NCI-H128 (cell line): ENCODE measurements around the gene VEGFA.

Experiments
- DNase-seq: peaks from one replicate; lab custom pipeline; 2025; ENCODE audit not compliant: unreplicated experiment; lab: John Stamatoyannopoulos, UW

VEGFA gene

DNA sequence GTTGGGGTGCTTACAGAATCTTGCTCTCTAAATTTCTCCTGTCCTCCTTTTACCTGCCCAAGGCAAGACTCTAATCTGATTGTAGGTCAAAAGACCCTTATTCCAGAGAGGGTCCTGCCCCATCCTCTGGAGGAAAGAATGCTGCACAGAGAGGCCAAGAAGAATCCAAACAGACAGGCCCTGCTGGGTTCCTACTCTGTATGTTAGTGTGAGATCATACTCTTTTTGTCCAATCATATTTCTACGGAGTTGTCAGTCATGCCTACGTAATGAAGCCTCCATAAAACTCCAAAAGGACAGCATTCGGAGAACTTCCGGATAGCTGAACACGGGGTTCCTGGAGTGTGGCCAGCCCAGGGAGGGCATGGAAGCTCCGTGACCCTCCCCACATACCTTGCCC lies 50.5 kb downstream of the VEGFA start:
- no peak for DNase-seq

DNA sequence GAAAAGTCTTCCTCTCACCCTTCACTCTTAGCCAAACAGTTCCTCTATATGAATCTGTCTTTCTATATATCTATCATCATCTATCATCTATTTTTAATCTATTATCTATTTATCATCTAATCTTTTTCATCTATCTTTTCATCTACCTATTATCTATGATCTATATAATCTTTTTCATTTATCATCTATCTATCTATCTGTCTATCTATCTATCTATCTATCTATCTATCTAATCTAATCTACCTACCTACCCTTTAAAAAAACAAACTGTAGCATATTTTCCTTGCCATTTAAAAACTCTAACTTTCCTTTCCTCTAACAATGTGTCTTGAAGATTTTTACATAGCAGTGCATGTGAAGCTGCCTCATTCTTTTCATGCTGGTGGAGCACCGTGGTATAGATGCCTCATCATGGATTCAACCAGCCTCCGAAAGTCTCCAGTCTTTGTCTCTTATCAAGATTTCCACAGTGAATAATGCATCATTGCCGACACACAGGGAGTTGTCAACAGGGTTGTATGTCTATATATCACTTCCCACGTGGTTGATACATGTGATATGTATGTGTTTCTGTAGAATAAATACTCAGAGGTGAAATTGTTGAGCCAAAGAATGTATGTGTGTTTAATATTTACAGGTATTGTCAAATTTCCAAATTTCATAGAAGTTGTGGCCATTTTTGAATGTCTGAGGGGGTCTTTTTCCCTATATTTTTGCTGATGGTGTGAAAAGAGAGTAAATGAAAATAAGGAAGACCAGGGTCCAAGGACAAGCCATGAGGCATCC lies 51.3 kb downstream of the VEGFA start:
- no peak for DNase-seq

DNA sequence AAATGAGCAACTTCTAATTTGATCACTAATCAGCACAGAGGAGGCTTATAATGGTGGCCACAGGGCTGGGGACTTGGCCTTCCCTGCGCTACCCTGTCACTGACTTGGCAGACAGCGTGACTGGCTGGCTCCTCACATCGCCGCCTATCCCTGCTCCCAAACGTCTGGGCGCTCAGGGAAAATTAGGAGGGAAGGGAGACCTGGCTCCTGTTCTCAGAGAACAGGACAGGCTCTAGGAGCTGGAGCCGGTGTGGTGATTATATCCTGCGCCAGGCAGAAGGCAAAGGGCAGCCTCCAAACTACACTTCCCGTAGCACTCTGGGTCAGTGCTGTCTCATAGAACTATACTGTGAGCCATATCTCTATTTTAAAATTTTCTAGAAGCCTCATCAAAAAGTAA lies 53.4 kb downstream of the VEGFA start:
- DNase-seq = no peak

DNA sequence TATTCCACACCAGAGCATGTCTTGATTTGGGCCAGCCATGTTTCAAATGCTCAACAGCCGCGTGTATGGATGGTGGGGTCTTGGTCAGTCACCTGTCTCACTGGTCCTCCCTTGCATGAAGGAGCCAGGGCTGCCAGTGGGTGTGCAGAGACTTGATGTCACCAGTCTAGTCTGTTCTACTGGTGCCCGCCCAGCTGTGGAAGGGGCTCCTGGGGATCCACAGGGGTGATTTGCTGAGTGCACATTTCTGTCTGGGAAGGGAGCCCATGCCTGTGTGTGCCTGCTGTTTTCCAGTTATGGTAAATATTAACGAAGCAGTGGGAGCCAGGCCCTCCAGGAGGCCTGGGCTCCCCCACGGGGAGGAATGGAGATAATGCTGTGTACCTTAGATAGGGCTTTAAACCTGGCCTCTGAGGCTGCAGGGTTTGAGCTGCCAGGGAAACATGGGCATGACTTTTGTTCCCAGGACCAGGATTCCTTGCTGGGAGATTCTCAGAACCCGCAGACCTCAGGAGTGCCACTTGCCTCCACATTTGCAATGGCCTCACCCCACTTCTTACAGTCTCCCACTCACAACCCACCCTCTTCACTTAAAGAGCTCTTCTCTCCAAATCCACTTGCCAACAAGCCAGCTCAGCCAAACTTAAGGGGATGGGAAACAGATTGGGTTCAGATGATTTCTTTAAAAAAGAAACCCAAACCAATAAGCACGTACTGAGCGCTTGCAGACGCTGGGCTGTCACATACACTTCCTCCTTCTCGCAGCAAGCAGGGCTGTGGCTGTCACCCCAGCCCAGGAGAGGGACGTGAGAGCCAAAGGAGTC lies 54.1 kb downstream of the VEGFA start:
- DNase-seq = no peak

DNA sequence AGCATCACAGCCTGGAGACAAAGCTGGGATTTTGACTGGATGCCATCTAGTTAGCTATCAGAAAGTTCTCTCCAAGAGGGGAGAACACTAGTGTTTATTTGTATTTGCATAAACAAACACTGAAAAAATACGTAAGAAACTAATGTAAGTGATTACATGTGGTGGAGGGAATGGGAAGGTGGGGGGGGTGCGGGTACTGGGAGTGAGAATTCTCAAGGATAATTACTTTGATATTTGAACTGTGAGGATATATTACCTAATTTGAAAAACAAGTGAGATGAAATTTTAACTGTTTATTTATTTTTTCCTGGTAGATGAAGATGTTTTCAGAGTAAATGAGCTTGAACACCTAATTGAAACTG lies 54.7 kb downstream of the VEGFA start:
- DNase-seq = no peak

DNA sequence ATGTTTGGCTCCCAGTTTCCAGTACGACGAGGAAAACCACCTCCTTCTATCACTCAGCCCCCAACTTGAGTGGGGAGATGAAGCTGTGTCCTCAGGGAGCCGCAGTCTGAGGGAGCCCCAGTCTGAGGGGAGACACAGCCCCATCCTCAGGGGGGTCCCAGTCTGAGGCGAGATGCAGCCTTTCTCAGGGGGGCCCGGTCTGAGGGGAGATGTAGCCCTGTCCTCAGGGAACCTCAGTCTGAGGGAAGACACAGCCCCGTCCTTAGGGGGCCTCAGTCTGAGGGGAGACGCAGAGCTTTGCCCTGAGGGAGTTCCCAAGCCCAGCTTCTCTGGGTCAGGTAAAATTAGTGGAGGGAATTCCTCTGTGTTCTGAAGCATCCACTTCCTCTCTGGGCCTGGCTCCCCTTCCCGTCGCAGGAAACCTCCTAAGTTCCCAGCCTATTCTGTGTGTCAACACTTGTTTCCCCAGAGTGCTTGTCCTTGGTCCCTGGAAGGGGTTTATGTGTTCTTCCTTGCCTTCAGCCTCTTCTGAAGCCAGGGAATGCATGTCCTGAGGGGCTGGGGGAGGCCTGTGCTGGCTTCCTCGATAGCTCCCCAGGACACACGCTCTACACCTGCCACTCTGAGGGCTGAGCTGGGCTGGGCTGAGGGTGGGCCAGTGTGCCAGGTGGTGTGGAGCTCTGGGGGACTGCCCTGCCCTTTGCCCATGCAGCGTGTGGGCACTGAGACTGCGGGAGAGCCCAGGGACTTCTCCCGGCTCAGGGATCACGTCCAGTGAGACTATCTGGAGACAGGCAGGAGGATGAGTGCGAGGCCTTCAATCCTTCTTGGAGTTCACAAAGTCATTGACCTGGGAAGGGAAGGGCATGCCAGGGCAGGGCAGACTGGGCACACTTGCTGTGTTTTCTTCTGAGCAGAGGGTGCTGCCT lies 55.4 kb downstream of the VEGFA start:
- no peak for DNase-seq

DNA sequence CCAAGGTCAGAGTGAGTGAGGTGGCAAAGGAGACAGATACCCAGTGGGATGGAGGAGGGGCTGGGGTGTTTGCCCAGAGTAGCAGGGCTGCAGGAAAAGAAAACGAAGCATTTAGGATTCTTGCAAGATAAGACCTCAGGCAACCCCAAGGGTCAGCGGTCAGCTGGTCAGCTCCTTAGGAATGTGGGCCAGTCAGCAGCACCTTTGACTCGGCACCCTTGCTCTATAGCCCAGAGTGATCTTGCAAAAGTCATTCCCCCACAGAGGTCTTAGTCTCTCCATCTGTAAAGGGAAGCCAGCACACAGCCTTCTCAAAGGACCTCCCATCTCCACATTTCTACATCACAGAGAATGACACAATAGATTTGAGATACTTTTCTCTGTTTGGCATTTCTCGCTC lies 56.7 kb downstream of the VEGFA start:
- DNase-seq = no peak

DNA sequence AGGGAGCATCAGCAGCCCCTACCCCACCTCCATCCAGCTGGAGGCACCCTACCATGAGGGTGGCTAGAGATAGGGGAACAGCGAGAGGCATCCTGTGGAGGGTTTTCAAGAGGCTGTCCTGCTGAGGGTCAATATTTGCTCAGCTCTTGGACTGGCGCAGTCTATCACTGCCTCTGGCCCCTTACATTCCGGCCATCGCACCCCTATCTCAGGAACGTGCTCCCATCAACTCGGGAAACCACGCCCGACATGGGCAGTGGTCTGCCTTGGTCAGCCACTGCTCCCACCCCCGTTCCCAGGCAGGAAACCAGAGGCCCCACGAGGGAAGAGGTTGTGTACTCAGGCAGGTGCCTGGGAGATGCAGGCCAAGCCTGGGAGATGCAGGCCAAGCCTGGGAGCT lies 57.9 kb downstream of the VEGFA start:
- no peak for DNase-seq

DNA sequence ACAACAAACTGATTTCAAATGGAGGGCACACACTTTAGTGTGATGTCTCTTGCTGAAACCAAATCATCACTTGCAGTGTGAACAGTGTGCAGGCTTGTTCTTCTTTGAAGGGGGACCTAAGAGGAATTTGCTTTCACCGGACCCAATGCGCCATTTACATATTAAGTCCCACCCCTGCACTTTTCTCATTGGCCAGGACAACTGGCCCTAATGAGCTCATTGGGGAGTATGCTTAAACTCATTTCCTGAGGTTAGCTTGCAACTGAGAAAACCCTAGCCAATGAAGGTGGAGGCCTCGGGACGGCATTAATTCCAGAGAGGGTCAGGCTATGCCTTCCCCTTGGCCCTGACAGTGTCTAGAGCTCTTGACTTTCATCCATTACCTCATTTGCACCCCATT lies 58.7 kb downstream of the VEGFA start:
- DNase-seq = no peak

DNA sequence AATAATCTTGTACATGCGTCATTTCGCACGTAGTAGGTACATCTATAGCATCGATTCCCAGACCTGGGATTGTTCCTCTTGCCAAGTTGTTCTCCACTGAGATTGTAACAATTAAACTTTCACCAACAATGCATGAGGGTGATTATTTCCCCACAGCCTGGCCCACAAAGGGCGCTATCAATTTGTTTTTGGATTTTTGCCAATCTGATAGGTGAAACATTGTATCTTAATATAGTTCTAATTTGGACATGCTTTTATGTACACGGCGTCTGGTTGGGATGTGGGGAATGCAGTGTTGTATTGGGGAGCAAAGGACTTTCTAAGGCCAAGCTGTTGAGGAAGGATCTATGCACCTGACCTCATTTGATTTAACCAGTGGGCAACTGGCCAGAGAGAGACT lies 59.5 kb downstream of the VEGFA start:
- DNase-seq = no peak

DNA sequence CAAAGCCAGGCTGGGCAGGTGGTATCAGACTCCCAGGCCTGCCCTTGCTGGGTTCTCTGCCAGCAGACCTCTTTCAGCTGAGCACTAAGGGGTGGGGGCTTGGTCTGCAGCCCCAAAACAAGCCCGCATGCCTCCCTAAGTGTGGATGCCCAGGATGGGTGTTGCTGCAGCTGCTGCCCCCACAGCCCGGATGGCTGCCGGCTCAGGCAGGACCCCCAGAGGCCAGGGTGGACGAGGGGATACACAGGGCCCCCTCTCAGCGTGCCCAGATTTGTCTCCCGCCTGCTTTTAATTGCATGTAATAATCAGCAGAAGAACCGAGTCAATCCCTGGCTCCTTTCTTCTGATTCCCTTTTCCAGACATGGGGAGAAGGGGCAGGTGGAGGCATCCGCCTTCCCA lies 60.8 kb downstream of the VEGFA start:
- DNase-seq = no peak

DNA sequence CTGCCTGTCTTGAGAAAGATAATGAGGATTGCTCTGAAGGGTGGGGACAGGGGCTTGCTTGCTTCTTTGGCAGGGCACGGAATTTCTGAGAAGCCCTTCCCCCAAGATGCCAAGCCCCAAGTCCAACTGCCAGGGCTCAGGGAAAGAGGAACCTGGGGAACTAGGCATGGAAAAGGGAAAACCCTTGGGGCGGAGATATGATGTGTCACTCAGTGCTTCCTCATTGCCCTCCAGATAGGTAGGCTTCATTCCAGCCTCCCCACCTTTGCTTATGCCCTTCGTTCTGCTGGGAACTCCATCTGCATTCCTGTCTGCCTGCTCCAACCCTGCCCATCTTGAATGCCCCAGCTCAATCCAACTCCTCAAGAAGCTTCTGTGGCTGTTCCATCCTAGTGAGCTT lies 61.2 kb downstream of the VEGFA start:
- DNase-seq = no peak

DNA sequence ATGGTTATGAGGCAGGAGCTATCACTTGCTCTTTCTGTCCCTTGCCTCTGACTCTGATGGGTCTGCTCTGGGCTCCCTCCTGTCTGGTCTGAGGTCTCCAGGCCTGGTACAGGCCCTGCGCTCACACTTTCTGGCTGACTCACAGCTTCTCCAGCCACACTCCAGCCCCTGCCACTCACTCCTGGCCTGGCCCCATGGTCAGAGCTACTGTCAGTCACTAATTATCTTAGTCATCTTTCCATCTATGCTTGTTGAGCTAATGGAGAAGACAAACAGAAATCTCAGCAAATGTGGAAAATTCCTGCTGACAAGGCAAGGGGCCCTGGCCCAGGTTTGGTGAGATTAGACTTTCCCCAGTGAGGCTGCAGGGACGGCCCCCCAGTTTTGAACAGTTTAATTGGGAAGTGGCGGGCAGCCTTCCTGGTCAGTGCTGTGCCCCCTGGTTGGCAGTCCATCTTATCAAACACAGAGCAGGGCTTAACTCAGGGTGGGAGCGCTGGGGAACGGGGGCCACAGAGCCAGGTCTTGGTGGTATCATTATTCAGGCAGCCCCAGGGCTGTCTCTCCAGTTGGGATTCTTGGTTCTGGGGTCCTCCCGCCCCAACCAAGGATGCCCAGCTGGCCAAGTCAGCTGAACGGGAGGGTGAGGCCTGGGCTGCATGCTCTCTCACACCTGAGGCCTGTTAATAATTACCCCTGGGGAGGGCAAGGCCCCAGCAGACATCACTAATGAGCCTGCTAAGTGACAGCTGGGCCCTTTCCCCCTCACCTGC lies 63.4 kb downstream of the VEGFA start:
- DNase-seq = no peak

DNA sequence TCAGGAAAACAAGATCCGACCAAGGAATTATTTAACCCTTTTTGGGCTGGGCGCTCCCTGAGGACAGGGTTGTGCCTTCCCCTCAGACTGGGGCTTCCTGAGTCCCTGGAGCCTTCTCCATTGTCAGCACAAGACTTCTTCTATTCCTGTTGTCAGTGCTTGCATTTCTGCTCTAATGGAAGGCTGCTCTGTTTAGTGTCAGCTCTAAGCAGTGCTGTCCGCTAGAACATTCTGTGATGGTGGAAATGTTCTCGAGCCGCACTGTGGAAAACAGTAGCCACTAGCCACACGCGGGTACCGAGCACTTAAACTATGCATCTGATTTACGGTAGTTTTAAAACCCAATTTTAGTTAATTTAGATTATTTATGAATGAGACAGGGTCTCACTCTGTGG lies 64.0 kb downstream of the VEGFA start:
- no peak for DNase-seq

DNA sequence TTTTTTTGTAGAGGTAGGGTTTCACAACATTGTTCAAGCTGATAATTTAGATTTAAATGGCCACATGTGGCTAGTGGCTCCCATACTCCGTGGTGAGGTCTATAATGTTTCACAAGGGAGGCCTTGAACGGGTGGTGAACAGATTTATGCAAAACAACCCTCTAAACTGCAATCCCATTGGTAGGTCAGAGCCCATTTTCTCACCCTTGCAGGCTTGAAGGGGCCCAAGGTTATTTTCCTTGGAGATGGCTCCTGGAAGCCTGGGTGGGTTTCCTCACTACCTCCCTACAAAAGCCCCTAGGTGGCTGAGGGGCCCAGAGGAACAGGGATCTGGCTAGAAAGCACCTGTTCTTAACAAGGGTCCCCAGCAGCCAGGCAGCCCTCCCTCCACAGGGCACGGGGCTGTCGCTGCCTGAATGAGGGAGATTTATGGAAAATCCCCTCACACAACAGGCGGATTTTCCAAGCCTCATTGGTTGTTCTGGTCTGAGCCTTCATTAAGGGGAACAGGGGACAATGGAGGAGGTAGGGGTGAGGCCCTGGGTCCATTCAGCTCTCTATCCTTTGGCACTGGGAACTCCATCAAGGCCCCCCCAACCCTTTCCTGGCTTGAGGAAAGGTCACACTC lies 64.6 kb downstream of the VEGFA start:
- no peak for DNase-seq

DNA sequence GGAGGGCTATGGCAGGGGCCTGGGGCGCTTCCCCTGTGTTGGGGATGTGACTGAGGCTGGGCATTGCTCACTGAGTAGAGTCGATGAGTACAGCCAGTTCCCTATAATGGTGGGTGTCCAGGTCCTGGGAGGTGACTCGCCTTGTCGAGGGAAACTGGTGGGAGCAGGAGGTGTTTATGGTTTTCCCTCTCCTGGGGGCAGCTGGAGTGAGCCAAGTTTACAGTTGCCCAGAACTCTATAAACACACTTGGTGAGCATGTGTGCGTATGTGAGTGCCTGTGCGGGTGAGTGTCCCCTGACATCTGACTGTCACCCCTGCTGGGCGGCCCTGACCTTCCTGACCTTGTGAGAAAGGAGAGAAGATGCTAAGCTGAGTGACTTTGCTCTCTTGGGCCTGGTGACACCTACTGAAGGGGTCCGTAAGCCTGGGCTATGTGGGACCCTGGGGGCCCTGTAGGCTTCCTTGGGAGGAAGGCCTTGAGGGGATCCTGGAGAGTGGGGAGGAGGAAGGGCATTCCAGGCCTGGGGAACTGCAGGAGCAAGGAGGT lies 65.9 kb downstream of the VEGFA start:
- DNase-seq = no peak
